Type B pancreatic cell (in vitro differentiated cells): Measurements from ENCODE around the gene ETS1. TPM values are rescaled to one million over a fixed set of nuclear protein-coding genes. Genes with fewer than 3 reads are reported as not detected.

Experiments used
- DNase-seq: peaks from one replicate; pipeline ENCODE4 v3.0.0; 2021; ENCODE audit warnings: mixed read lengths; ENCODE audit not compliant: unreplicated experiment; ENCODE audit errors: extremely low spot score
- H3K27ac Mint-ChIP-seq: 2 replicates; pipeline ENCODE4 v1.8.0; 2021; ENCODE audit warnings: mild to moderate bottlenecking, mixed read lengths
- H3K27me3 Mint-ChIP-seq: 2 replicates; pipeline ENCODE4 v1.8.0; 2021; ENCODE audit warnings: mixed read lengths
- H3K36me3 Mint-ChIP-seq: 2 replicates; pipeline ENCODE4 v1.8.0; 2021; ENCODE audit warnings: mixed read lengths
- H3K4me1 Mint-ChIP-seq: one replicate; pipeline ENCODE4 v1.8.0; 2021; ENCODE audit warnings: mixed read lengths; ENCODE audit not compliant: unreplicated experiment
- H3K4me3 Mint-ChIP-seq: 2 replicates; pipeline ENCODE4 v1.8.0; 2021; ENCODE audit warnings: mild to moderate bottlenecking, mixed read lengths
- H3K9me3 Mint-ChIP-seq: 2 replicates; pipeline ENCODE4 v1.8.0; 2021; ENCODE audit warnings: mixed read lengths
- CTCF ChIP-seq: fragments of 200-600 bp; sonication (generic); conservative IDR thresholded peaks from 2 replicates; pipeline ENCODE4 v1.5.0; 2021; ENCODE audit warnings: antibody characterized with exemption, mild to moderate bottlenecking
- total RNA-seq: library from RNA; stranded (reverse); gene quantifications from 2 replicates; pipeline ENCODE4 v1.2.1, GENCODE V29; 2021; ENCODE audit warnings: low replicate concordance

ETS1 gene
- total RNA-seq, 1 donor from 2014 or later: 40.6 TPM

GRCh38 chr11:128620309-128621100 lies 33.1 kb upstream of the ETS1 start:
- H3K36me3 Mint-ChIP-seq: no peaks in the 10 kb centered on the region
- H3K9me3 Mint-ChIP-seq: no peaks in the 10 kb centered on the region
- H3K4me3 Mint-ChIP-seq: no peak overlapping the region
- no peak for DNase-seq
- TF ChIP-seq CTCF: no peak
- no peak overlapping the region for H3K27ac Mint-ChIP-seq
- peaks cover 47% of the 10 kb centered on the region for H3K27me3 Mint-ChIP-seq
- peaks cover 36% of the 10 kb centered on the region for H3K4me1 Mint-ChIP-seq

- DNase-seq: no peak
- Mint-ChIP-seq H3K27me3 (peaks cover 53% of the 10 kb centered on the region), H3K4me1 (peaks cover 36% of the 10 kb centered on the region), H3K27ac (no peak overlapping the region), H3K4me3 (no peak overlapping the region), H3K36me3 (no peaks in the 10 kb centered on the region), H3K9me3 (no peaks in the 10 kb centered on the region)
- TF ChIP-seq CTCF: no peak
These were observed 32.4 kb upstream of the ETS1 start for GRCh38 chr11:128619540-128620308.

GRCh38 chr11:128619007-128619406 lies 31.6 kb upstream of the ETS1 start:
- H3K27me3 Mint-ChIP-seq: peaks cover 60% of the 10 kb centered on the region
- no peak overlapping the region for H3K27ac Mint-ChIP-seq
- peaks cover 36% of the 10 kb centered on the region for H3K4me1 Mint-ChIP-seq
- H3K4me3 Mint-ChIP-seq: no peak overlapping the region
- H3K36me3 Mint-ChIP-seq: no peaks in the 10 kb centered on the region
- no peak for DNase-seq
- H3K9me3 Mint-ChIP-seq: no peaks in the 10 kb centered on the region
- TF ChIP-seq CTCF: no peak

- Mint-ChIP-seq H3K9me3 (no peaks in the 10 kb centered on the region), H3K4me1 (peaks cover 36% of the 10 kb centered on the region), H3K36me3 (no peaks in the 10 kb centered on the region), H3K27me3 (peaks cover 60% of the 10 kb centered on the region), H3K27ac (no peak overlapping the region), H3K4me3 (no peak overlapping the region)
- DNase-seq: no peak
- no peak for TF ChIP-seq CTCF
These were observed 31.2 kb upstream of the ETS1 start for GRCh38 chr11:128618603-128619002.

- Mint-ChIP-seq H3K4me3 (no peak overlapping the region), H3K27ac (no peak overlapping the region), H3K36me3 (no peaks in the 10 kb centered on the region), H3K27me3 (peaks cover 57% of the 10 kb centered on the region), H3K4me1 (peaks cover 27% of the 10 kb centered on the region), H3K9me3 (no peaks in the 10 kb centered on the region)
- no peak for DNase-seq
- TF ChIP-seq CTCF: no peak
These were observed 28.8 kb upstream of the ETS1 start for GRCh38 chr11:128616161-128616560.
